Measurements from ENCODE around the gene EIF4E.
A peak's percentile ranks its signal among the peaks of the same experiment; 100 is the strongest.

EIF4E gene, protein sequence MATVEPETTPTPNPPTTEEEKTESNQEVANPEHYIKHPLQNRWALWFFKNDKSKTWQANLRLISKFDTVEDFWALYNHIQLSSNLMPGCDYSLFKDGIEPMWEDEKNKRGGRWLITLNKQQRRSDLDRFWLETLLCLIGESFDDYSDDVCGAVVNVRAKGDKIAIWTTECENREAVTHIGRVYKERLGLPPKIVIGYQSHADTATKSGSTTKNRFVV

DNA sequence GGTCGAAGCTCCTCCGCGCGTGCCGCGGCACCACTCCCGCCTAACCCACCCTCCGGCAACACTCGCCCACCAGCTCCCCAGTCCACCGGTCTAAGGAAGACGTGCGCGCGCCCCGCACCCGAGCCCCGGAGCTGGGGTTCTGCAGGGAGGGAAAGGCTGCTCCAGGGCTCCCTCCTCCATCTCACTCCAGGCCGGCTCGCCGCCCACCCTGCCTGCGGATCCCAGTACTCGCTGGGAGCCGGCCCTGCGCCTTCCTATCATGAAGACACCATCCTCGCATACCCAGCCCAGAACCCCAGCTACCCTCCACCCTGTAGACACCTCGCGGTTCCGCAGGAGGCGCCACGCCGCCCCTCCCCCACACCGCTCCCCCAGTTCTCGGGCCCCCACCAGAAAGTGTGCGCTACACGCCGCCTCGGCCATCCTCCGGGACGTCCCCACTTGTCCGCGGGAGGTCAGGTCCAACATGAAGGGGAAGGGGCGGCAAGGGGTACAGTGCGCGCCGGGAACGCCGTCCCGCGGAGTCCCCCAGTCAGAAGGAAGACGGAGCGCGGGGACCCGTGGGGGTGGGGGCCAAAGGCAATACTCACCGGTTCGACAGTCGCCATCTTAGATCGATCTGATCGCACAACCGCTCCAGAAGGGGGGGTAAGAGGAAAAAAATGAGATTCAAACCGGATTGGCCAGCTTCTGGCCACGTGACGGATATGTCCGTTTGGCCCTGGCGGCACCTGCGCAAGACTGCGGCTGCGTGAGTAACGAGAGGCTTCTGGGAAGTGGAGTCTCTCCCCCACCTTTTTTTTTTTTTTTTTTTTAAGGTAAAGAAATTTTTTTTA is at the start of gene EIF4E:
EIF4E (minus strand) TSS at position 629 of the 836 bp plus-strand sequence; CDS start at position 608, 21 bp downstream.
- H3K4me3 ChIP-seq (ENCODE audit: low read depth, low read length) = peak within 1 kb of the TSS; percentile 77

DNA sequence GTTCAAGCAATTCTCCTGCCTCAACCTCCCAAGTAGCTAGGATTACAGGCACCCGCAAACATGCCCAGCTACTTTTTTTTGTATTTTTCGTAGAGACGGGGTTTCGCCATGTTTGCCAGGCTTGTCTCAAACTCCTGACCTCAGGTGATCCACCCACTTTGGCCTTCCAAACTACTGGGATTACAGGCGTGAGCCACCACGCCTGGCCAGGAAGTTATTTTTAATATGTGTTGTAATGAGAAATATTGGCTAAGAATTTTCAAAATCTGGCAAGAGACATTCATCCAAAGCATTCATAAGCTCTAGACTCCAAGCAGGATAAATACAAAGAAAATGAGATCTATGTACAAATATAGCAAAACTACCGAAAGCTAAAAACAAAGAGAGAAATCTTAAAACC is 48.6 kb upstream of the EIF4E start:
- H3K4me3 ChIP-seq (ENCODE audit: low read depth, low read length) = no peak overlapping the region

DNA sequence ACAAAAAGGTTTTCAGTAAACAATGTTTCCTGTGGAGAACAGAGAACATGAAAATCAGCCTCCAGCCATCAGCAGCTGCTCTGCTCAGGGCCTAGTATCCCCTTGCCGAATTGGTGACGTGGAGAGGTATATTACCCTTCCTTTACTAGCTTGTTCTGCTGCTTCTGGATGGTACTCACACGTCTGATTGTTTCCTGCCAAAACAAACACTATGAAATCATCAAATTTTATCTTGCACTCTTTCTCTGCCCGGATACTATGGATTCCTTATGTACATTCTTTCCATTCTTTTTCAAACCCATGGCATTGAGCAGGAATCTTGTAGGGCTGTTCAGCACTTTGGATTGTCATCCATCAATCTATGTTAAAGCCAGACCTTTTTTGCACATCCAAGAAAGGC is 47.8 kb upstream of the EIF4E start:
- no peak overlapping the region for H3K4me3 ChIP-seq (ENCODE audit: low read depth, low read length)

DNA sequence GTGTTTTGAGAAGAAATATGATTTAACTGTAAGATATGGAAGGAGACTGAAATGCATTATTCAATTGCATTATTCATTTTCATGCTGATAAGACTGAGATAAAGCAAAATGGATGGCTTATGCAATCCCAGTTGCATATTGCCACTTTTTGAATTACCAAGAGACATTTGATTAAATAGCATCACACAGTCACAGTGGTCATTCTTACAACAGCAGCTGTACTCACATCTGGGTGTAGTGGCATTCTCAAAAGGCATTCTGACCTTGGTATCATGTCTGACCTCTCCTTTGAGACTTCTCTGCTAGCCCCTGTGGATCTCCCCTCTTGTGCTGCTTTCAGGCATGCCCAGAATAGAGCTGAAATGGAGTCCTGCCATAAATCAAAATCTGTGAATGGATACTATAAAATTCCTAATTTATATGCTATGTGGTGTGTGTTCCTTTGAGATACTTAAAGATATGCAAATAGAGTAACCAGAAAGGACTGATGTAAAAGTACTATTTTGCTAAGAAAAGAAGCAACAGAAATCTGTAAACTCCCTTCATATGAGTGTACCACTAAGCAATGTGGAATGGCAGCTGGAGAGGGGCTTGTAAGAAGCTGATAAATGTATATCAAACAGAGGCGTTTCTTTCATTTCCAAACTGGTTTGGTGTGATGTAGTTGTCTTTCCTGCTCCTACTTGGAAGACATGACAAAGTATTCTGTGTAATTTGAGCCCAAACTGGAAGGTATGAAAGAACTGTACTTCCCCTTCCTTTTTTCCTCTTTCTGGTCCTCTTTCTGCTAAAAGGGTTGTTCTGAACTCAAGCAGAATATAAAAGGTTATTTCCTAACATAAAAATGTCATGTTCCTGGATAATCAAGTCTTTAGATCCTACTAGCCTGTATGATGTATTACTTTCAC is 41.2 kb upstream of the EIF4E start:
- H3K4me3 ChIP-seq (ENCODE audit: low read depth, low read length) = no peak overlapping the region

DNA sequence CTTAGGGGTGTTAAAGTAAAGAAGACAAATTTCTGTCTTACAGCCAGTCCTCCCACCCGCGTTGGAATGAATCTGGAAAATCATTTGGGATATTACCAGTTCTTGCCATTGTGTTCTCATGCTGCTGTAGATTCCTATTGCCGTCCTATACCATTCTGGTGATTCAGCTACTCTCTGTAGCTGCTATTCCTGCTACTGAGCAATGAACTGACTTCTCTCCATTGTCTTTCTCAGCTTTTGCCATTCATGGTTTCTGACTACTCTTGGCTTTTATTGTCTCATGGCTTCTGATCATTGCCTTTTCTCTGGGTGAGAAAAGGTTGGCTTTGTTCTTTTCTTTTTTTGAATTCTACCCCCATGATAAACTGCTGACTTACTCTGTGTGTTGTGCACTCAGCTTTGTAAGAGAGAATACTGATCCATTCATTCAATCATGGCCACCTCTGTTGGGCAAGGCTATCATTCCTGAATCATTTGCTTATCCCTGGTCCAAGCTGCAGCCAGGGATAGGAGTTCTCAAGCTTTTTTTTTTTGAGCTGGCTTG is 38.9 kb upstream of the EIF4E start:
- no peak overlapping the region for H3K4me3 ChIP-seq (ENCODE audit: low read depth, low read length)

DNA sequence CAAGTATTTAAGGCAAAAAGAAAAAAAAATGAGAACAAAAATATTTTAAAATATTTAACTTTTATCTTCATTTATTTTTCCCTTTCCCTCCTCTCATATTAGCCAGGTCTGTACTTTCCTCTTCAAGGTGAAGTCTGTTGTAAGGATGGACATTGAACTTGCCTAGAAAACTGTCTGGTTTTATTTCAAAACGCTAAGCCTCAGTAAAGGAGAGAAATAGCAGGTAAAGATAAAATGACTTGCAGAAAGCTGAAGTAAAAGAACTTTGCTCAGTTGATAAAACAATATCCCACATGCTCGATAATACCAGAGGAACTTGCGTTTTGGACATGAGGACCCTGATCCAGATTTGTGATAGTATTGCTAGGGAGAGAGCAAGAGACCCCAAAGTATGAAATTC is 38.0 kb upstream of the EIF4E start:
- no peak overlapping the region for H3K4me3 ChIP-seq (ENCODE audit: low read depth, low read length)

DNA sequence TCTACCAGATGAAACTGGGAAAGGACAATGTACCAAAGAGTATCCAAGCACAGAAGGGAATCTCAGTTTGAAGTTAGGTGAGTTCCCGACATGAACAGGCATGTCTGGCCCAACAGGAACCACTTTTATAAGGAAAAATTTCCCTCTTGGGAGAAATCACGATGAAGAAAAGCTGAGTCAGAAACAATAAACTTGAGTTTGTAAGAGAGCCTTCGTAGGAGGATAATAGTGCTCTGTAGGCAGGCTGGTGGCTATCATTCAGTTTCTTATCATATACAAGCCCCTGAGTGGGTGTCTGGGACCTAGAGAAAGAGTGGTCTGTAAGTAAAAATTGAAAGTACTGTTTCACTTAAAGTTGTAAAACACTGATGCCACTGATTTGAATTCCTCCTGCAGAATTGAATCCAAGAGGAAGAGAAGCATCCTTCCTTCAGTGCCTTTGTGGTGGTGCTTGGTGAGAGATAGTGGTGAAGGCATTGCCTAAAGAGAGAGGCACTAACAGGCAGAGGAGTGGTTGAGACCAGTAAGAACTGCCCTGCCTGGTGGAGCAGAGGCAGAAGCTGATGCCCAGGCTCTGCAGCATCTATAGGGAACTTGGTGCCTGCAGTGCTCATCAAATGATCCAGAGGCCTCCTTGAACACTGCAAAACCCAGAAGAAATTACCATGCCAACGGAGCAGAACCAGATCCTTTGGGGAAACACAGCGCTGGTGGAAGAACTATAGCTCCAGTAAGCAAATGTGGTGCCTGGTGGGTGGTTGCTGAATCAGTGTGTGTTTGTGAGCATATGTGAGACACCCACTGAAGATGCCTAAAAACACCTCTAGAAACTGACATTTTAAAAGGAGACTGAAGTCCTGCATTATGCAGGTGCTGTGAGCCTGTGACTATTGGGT is 34.9 kb upstream of the EIF4E start:
- H3K4me3 ChIP-seq (ENCODE audit: low read depth, low read length) = no peak overlapping the region

DNA sequence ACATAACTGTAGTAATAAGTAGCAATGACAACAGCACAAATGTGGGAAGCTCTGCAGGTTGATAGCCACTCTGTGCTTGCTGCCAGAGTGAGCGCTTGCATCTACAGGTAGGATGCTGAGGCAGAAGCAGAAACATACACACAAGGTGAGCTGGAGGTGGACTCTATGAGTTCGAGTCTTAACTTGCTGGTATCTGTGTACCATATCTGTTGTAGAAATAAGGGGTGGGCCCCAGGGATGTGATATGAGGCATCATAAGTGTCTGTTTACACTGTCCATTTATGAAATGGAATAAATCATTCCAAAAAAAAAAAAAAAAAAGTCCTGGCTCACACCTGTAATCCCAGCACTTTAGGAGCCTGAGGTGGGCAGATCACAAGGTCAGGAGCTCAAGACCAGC is 32.8 kb upstream of the EIF4E start:
- H3K4me3 ChIP-seq (ENCODE audit: low read depth, low read length) = no peak overlapping the region

DNA sequence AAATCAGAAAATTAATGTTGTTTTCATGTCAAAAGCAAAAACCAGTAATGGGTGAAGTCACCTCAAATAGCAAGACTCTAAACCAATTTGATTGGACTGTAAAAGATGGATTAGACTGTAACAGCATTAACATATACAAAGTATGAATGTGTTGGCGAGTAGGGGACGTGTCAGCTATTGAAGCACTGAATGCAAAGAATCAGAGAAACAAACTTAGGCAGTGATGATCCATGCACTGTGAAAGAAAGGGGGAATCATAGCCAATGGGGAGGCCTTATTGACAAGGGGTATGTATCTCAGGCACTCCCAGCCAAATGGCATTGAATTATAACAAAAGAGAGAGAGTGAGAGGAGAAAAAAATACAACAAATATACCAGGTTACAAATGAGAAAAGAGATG is 30.5 kb upstream of the EIF4E start:
- H3K4me3 ChIP-seq (ENCODE audit: low read depth, low read length) = no peak overlapping the region

DNA sequence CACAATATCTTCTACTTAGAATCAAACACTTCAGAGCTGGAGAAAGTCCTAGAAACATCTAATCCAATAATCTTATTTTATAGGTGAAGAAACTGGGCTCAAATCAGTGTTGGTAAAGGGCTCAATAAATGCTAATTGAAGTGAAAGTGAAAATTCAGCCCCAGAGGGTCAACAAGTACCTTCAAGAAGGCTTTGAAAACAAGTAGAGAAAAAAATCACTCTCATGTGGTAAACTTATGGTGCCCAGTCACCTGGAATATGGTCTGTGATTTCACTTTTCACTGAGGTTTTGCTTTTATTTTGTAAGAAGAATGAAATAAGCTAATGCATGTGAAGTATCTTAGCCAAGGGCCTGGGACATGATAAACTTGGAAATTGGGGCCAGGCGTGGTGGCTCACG is 29.1 kb upstream of the EIF4E start:
- H3K4me3 ChIP-seq (ENCODE audit: low read depth, low read length) = no peak overlapping the region

DNA sequence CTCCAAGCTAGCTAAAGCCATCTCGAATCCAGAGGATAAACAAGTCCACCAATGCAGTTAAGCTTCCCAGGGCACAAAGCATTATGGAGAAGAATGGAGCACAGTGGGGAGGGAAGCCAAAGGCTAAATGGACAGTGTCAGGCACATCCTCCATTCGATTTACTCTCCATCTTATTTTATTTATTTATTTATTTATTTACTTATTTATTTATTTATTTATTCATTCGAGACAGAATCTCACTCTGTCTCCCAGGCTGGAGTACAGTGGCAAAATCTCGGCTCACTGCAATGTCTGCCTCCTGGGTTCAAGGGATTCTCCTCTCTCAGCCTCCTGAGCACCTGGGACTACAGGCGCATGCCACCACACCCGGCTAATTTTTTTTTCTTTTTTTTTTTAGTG is 26.3 kb upstream of the EIF4E start:
- H3K4me3 ChIP-seq (ENCODE audit: low read depth, low read length) = no peak overlapping the region

DNA sequence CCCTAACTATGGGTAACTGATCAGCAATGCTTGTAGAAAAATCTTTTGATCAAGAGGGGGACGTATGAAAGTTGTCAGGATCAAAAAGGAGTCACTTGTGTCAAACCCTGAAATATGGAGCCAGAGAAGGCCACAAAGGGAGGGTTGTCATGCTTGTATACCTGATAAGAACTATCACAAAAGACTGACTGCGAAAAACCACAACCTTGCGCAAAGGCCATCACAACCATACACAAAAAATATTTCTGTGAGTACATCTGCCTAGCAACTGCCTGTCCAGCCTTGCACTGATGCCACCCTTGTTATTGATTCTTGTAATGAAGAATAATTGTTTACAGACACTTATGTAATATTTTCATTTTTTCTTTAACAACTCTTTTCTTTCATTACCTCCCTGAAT is 22.8 kb upstream of the EIF4E start:
- no peak overlapping the region for H3K4me3 ChIP-seq (ENCODE audit: low read depth, low read length)

DNA sequence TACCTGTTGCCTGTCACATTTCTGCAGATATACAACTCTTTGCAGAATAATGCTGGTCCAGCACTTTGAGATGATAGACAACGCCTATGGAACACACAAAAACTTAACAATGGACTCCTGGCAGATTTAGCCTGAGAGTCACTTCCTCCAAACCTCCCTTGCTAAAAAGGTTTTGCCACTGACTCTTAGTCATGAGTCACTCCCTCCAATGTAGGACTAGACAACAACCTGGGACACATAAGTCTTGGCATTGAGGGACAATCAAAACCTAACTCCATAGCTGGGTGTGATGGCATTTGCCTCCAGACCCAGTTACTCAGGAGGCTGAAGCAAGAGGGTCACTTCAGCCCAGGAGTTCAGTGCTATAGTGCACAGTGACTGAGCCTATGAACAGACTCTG is 22.0 kb upstream of the EIF4E start:
- H3K4me3 ChIP-seq (ENCODE audit: low read depth, low read length) = no peak overlapping the region

DNA sequence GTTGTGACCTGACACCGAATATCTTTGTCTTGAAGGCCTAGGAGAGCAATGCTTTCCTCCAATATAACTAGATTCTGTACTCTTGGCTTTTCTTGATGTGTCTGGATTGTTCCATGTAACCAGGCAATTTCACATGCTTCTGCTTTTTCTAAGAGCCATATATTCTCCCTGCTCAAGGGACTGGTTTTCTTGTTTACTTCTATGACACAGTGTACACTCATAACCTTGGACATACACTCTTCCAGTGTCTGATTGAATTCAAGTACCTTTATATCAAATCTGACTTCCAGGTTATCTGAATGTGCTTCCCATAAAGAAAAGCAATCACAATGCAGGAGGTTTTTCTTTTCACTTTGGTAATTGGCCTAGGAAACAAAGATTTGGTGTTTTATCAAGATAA is 17.4 kb upstream of the EIF4E start:
- no peak overlapping the region for H3K4me3 ChIP-seq (ENCODE audit: low read depth, low read length)

DNA sequence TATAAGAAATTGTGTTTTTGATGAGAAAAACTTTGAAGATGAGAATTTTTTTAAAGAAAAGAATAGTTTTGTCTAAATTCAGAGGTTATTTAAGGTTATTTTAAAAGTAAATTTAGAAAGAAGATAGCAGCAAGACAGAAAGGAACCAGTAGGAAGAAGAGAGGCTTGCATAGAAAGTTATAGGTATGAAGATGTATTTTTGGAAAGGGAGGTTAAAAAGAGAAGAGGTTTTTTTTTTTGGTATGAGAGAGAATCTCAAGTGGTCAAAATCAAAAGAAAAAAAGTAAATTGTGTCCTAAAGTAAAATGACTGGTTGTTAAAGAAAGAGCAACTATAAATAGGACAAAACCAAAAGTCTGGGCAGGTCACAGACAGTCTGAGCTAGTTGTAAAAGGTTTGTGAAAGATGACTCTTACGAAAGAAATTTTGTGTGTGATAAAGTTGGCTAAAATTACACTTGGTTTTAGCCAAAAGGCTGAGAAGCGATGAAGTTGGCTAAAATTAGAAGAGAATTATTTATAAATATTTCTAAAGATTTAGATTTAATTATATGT is 16.4 kb upstream of the EIF4E start:
- H3K4me3 ChIP-seq (ENCODE audit: low read depth, low read length) = no peak overlapping the region

DNA sequence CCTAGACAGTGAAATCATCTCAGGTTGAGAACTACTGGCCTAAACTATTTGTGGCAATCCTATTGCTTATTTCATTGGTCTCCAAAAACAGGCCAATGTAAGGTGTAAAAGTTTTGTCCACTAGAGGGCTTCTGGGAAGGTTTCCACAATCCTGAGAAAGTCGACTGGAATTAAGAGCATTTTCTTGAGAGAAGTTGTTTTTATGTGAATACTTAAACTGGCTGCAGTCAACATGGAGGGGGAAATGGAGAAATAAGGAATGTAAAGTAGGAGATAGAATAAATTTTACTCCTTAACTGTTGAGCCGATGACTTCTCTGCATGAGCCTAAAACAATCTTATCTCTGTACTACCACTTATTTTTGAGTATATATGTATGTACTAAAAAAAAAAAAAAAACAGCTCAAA is 11.0 kb upstream of the EIF4E start:
- H3K4me3 ChIP-seq (ENCODE audit: low read depth, low read length) = no peak overlapping the region

DNA sequence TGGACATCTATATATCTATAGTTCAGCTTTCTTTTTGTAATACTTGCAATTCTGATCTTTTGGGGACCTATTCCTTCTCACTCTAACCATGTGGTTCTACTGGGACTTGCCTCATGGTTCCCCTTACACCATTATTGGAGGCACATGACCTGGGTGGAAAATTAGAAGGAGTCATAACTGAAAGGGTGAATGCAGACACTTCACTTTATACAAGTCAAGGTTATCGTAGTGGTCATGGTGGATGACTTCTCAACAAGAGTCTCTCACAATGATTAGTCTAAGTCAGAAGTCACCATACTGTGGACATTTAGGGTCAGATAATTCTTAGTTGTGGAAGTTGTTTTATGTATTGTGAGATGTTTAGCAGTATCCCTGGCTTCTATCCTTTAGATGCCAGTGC is 10.5 kb upstream of the EIF4E start:
- H3K4me3 ChIP-seq (ENCODE audit: low read depth, low read length) = no peak overlapping the region

DNA sequence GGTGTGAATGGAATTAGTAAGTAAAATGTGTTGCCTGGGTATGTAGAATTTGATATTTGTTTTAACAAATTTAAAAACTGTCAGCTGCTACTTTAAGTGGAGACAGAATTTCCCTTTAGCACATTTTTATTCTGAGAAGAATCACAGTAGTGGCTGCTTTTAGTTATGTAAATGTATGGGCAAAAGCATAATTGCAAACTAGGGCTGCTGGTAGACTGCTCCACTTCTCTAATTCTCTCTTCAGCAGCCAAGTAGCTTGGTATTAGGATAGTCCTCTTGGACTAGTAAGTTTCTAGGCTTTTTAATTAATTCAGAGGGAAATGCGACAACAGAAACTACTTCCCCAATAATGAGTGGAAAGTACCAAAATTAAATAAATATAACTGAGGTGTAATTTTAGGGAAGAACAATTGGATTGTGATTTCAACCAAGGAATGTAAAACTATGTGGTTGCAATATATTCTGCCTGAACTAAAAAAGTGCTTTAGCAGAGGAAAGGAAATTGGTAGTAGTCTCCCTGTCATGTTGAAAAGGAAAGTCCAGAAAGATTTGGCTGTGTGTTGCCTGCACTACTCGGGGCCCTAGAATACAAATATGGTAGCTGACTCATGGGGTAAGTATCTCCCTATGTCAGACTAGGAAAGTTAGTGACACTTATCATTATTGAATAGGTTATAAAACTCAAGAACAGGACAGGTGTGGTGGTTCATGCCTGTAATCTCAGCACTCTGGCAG is 9.2 kb upstream of the EIF4E start:
- peak overlapping the region; percentile 4 for H3K4me3 ChIP-seq (ENCODE audit: low read depth, low read length)

DNA sequence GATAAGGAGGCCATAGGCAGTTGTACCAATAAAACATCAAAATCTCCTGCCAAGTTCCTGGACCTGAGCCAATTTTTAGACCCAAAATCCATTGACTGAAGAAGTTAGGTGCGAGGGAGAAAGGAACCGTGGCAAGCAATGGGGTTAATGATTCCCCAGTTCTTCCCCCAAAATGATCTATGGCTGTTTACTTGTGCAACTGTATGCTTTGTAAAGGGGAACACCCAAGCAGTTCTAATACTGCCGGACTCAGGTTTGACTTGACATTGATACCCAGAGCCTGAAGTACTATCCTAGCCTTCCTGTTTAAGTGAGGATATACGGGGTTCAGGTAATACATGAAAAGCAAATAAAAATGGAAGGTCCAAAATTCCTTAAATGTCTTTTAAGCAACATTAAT is 6.7 kb upstream of the EIF4E start:
- no peak overlapping the region for H3K4me3 ChIP-seq (ENCODE audit: low read depth, low read length)

Measured in iPS-11a (cell line).